K562 (cell line): ENCODE data around the gene EZH2. TPM values are rescaled to one million over a fixed set of nuclear protein-coding genes. Genes with fewer than 3 reads are reported as not detected.

ENCODE experiments used
- ATAC-seq: fragments of 200-7000 bp; cut with Tn5 transposase; 3 replicates; pipeline ENCODE4 v1.9.1; 2020; ENCODE audit warnings: moderate library complexity
- BruUV-seq: library from RNA; stranded (reverse); fragments of 400-500 nt; replicated peaks from 2 replicates; lab custom pipeline; 2021; lab: Mats Ljungman, UMichigan
- CTCF ChIA-PET: fragments of 300-600 bp; formaldehyde crosslinking; extraction: SDS; loops from one replicate; lab custom pipeline; 2021; ENCODE audit warnings: low intra/inter-chr PET ratio; lab: Yijun Ruan, JAX
- POLR2A ChIA-PET: fragments of 300-600, 350-650 bp; sonication (Branson Sonifier 250); formaldehyde crosslinking; extraction: SDS; loops from one replicate; lab custom pipeline; 2021; ENCODE audit warnings: antibody characterized with exemption, inconsistent platforms; lab: Yijun Ruan, JAX
- DNase-seq, 4 experiments: peaks; one replicate each; pipeline versions ENCODE4 v3.0.0 to v3.0.0-alpha.2; 2011 to 2018; ENCODE audit warnings: low spot score in 3 of 4, mixed read lengths in 3 of 4; ENCODE audit errors: extremely low read depth in 1 of 4
- FAIRE-seq: peaks from 2 replicates; lab custom pipeline; 2011; peaks lifted over from hg19 to GRCh38; lab: Jason Lieb, UNC
- H2AFZ ChIP-seq: 2 replicates; pipeline ENCODE4 v1.6.0; 2011; ENCODE audit warnings: low read depth, low read length, control low read depth, inconsistent platforms
- H3K27ac ChIP-seq: fragments of 200-600 bp; 3 replicates; pipeline ENCODE4 v1.8.0; 2011; ENCODE audit warnings: low read depth, mild to moderate bottlenecking, control low read depth, inconsistent platforms, low read length, moderate library complexity, mixed read lengths; ENCODE audit errors: extremely low read depth
- H3K27me3 ChIP-seq, 2 experiments: fragments of 300-600 bp in 1 of 2; 2 replicates in 1 of 2; 3 replicates in 1 of 2; pipeline versions ENCODE4 v1.6.0 to v1.8.0; 2011; ENCODE audit warnings: inconsistent platforms in 2 of 2, low read length in 2 of 2, mild to moderate bottlenecking in 1 of 2, mixed read lengths in 1 of 2, moderate library complexity in 1 of 2; ENCODE audit not compliant: control insufficient read depth in 2 of 2, insufficient read depth in 2 of 2
- H3K36me3 ChIP-seq: fragments of 300-600 bp; 3 replicates; pipeline ENCODE4 v1.8.0; 2011; ENCODE audit warnings: mild to moderate bottlenecking, low read length, inconsistent platforms; ENCODE audit not compliant: control insufficient read depth, insufficient read depth
- H3K4me1 ChIP-seq, 2 experiments: fragments of 200-600 bp in 1 of 2; replicated peaks in 1 of 2; 2 replicates in 1 of 2; 3 replicates in 1 of 2; pipeline versions ENCODE4 v1.5.1 to v1.8.0; 2011; ENCODE audit warnings: inconsistent platforms in 2 of 2, low read length in 2 of 2, mild to moderate bottlenecking in 1 of 2, mixed read lengths in 1 of 2, moderate library complexity in 1 of 2; ENCODE audit not compliant: control insufficient read depth in 2 of 2, insufficient read depth in 2 of 2
- H3K4me2 ChIP-seq: 2 replicates; pipeline ENCODE4 v1.6.1; 2011; ENCODE audit warnings: low read length, control low read depth, inconsistent platforms, mixed read lengths; ENCODE audit not compliant: insufficient read depth
- H3K4me3 ChIP-seq: fragments of 200-600 bp; sonication (generic), shearing (Covaris generic); 2 replicates; pipeline ENCODE4 v1.5.1; 2016; ENCODE audit warnings: control low read depth, inconsistent platforms
- H3K79me2 ChIP-seq: fragments of 200-600 bp; 3 replicates; pipeline ENCODE4 v1.8.0; 2011; ENCODE audit warnings: low read length, inconsistent platforms; ENCODE audit not compliant: control insufficient read depth, insufficient read depth
- H3K9ac ChIP-seq, 2 experiments: 2 replicates each; pipeline versions ENCODE4 v1.6.0 to v1.6.1; 2011; ENCODE audit warnings: low read depth in 2 of 2, low read length in 2 of 2, control low read depth in 1 of 2, inconsistent platforms in 1 of 2, mild to moderate bottlenecking in 1 of 2, mixed read lengths in 1 of 2; ENCODE audit not compliant: insufficient read depth in 1 of 2
- H3K9me1 ChIP-seq: one replicate; pipeline ENCODE4 v1.6.0; 2011; ENCODE audit warnings: inconsistent platforms, mild to moderate bottlenecking, low read length, moderate library complexity; ENCODE audit not compliant: control insufficient read depth, insufficient read depth
- H3K9me3 ChIP-seq: replicated peaks from 2 replicates; pipeline ENCODE4 v1.5.1; 2011; ENCODE audit warnings: low read depth, low read length, inconsistent platforms; ENCODE audit not compliant: control insufficient read depth, insufficient read depth
- H4K20me1 ChIP-seq: replicated peaks from 2 replicates; pipeline ENCODE4 v1.6.1; 2011; ENCODE audit warnings: low read length, inconsistent platforms, mixed read lengths; ENCODE audit not compliant: control insufficient read depth, insufficient read depth
- JUN ChIP-seq, 2 experiments: sonication (generic) in 1 of 2; formaldehyde crosslinking in 1 of 2; IDR thresholded peaks; 2 replicates each; pipeline versions ENCODE4 v1.6.1 to v1.8.0; 2012 to 2022; ENCODE audit warnings: borderline replicate concordance in 2 of 2, mild to moderate bottlenecking in 2 of 2, improper control_type of control experiment in 1 of 2, low read depth in 1 of 2, low read length in 1 of 2, missing genetic modification reagents in 1 of 2
- MCM5 ChIP-seq: fragments of 450-650 bp; IDR thresholded peaks from 2 replicates; pipeline ENCODE4 v1.6.1; 2016; ENCODE audit warnings: low read depth
- RAD51 ChIP-seq: fragments of 450-650 bp; IDR thresholded peaks from 2 replicates; pipeline ENCODE4 v1.7.1; 2016; ENCODE audit warnings: low read depth, mild to moderate bottlenecking, borderline replicate concordance
- ZNF444 ChIP-seq: fragments of 250-450 bp; sonication (Bioruptor Pico); IDR thresholded peaks from 2 replicates; pipeline ENCODE4 v1.4.0; 2020; ENCODE audit warnings: mild to moderate bottlenecking, moderate library complexity
- ZNF79 ChIP-seq: fragments of 250-450 bp; sonication (Bioruptor Pico); IDR thresholded peaks from 2 replicates; pipeline ENCODE4 v1.4.0; 2020; ENCODE audit warnings: low read depth, mild to moderate bottlenecking, moderate library complexity
- WGBS: fragments of 100-300 bp; shearing (Covaris generic); methylation state at CpG from one replicate; pipeline ENCODE4 v1.1.6; 2016; ENCODE audit warnings: low coverage, mixed read lengths; ENCODE audit not compliant: insufficient coverage; ENCODE audit errors: missing lambda C conversion rate; 5-methylcytosine and 5-hydroxymethylcytosine counted together
- in situ Hi-C: fragments of 300-500 bp; cut with MboI; formaldehyde crosslinking; loops from 4 replicates; pipeline ENCODE4 v1.15.0; 2018; ENCODE audit warnings: inconsistent platforms, mixed read lengths
- intact Hi-C: fragments of 100-400 bp; cut with micrococcal nuclease; formaldehyde crosslinking; loops from 2 replicates; pipeline ENCODE4 v1.14.2; 2022
- polyA plus RNA-seq, 8 experiments: library from polyadenylated mRNA; depleted of rRNA in 4 of 8; stranded (reverse) in 5 of 8; unstranded in 3 of 8; fragments of >200 nt; fragmentation: Nextera tagmentation in 2 of 8; fragmentation: Illumina TruSeq in 1 of 8; extraction: Ambion mirVana in 2 of 8; extraction: Trizol in 1 of 8; gene quantifications; 2 replicates each; pipeline versions ENCODE4 v1.2.1 to v1.2.3, GENCODE V29; 2011 to 2014; ENCODE audit warnings: inconsistent platforms in 1 of 8, missing spikeins in 1 of 8
- total RNA-seq, 7 experiments: library from RNA; depleted of rRNA in 6 of 7; stranded (reverse); fragments of >200 nt in 6 of 7; fragmentation: Illumina TruSeq in 2 of 7; extraction: Trizol in 2 of 7; gene quantifications; 2 replicates each; pipeline versions ENCODE4 v1.2.1 to v1.2.3, GENCODE V29; 2011 to 2021; ENCODE audit warnings: low replicate concordance in 1 of 7
- TF ChIP-seq, protein P1 (sequence below): fragments of 250-450 bp; sonication (Bioruptor Pico); IDR thresholded peaks from 2 replicates; pipeline ENCODE4 v1.4.0; 2020; ENCODE audit warnings: mild to moderate bottlenecking, moderate library complexity, borderline replicate concordance

The EZH2 gene
- total and polyA plus RNA-seq, 9 of the 15 experiments (the other 6 are each of a cell fraction or from before 2014, with no cell fraction given), result 48.7 to 175 (median 98.6) TPM

- DNase-seq (no peak), FAIRE-seq (no peak), ATAC-seq (no peak)
- Histone ChIP-seq H3K9me3 (no peaks in the 10 kb centered on the region), H3K4me1 (no peaks in the 10 kb centered on the region), H3K79me2 (no peaks in the 10 kb centered on the region), H3K4me2 (no peak overlapping the region), H3K27me3 (no peaks in the 10 kb centered on the region), H3K9me1 (no peaks in the 10 kb centered on the region), H3K36me3 (peaks cover 86% of the 10 kb centered on the region), H3K9ac (peak overlapping the region in 1 of 2 experiments; percentile 47; a peak in 1 of 4 replicates), H2AFZ (no peak overlapping the region), H3K4me3 (no peak overlapping the region), H4K20me1 (no peaks in the 10 kb centered on the region), H3K27ac (no peak overlapping the region)
- in situ Hi-C loops (no loop called here), intact Hi-C loops (no loop called here)
- ChIA-PET POLR2A (interaction anchor here (0.6 to 2.5 kb wide), 5 partner anchors 9 to 186 kb away, joined by 3 to 13 read pairs (median 3); no protein-coding TSS in a partner anchor), CTCF (no interaction called here)
- TF ChIP-seq MCM5, result no peak
- no peak for TF ChIP-seq ZNF444 (CRISPR knock-in tag)
- TF ChIP-seq, protein P1, sequence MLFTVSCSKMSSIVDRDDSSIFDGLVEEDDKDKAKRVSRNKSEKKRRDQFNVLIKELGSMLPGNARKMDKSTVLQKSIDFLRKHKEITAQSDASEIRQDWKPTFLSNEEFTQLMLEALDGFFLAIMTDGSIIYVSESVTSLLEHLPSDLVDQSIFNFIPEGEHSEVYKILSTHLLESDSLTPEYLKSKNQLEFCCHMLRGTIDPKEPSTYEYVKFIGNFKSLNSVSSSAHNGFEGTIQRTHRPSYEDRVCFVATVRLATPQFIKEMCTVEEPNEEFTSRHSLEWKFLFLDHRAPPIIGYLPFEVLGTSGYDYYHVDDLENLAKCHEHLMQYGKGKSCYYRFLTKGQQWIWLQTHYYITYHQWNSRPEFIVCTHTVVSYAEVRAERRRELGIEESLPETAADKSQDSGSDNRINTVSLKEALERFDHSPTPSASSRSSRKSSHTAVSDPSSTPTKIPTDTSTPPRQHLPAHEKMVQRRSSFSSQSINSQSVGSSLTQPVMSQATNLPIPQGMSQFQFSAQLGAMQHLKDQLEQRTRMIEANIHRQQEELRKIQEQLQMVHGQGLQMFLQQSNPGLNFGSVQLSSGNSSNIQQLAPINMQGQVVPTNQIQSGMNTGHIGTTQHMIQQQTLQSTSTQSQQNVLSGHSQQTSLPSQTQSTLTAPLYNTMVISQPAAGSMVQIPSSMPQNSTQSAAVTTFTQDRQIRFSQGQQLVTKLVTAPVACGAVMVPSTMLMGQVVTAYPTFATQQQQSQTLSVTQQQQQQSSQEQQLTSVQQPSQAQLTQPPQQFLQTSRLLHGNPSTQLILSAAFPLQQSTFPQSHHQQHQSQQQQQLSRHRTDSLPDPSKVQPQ (CRISPR knock-in tag), result no peak
- TF ChIP-seq RAD51, result no peak
- TF ChIP-seq ZNF79 (CRISPR knock-in tag), result no peak
- no peak for TF ChIP-seq JUN (IDR thresholded peaks at IDR 0.05; ENCODE audit: borderline replicate concordance, low read depth, low read length)
- no peak for TF ChIP-seq JUN (CRISPR knock-in tag; IDR thresholded peaks at IDR 0.05; ENCODE audit: borderline replicate concordance)
- 90% methylated on average over 10 of the region's 10 CpGs for WGBS
- no TSS peak for BruUV-seq
Measured at GRCh38 chr7:148773334-148773733, 110.8 kb downstream of the EZH2 start.
